NCI-H2196 (cell line): ENCODE data around the gene CTAG1A.
"Not testable (repeated sequence)": the region's sequence is repeated elsewhere in the genome, so short reads cannot be mapped to it uniquely, and the experiment has no call there.

Source experiments
- DNase-seq: peaks from one replicate; lab custom pipeline; 2025; ENCODE audit not compliant: unreplicated experiment; lab: John Stamatoyannopoulos, UW

The CTAG1A gene

GRCh38 chrX:154611146-154611545 is 26.2 kb downstream of the CTAG1A start:
- not testable (repeated sequence) for DNase-seq

GRCh38 chrX:154613586-154613985 is 28.7 kb downstream of the CTAG1A start:
- DNase-seq = not testable (repeated sequence)

DNA sequence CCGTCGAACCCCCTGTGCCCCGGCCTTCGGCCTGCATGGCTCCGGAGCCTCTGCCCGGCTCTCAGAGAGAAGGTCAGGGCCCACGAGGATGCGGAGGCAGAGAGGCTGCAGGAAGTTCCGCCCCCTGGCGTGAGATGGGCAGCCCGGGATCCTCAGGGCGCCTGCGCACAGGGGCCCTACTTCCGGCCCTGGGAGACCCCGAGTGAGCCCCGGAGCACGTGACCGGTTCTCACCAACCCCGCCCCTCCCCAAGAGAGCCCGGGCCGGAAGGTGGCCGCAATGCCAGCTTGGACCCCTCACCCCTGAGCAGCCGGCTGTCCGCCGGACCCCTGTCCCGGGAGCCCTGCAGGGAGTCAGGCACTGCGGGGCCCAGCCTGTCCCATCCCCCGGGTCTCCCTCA is 34.2 kb downstream of the CTAG1A start, which contains the start of gene CTAG1B:
Gene CTAG1B, minus strand, starts transcription at position 101 of the 400 bp plus-strand sequence. Its CDS starts 64 bp downstream, at position 37.
- not testable (repeated sequence) for DNase-seq

DNA sequence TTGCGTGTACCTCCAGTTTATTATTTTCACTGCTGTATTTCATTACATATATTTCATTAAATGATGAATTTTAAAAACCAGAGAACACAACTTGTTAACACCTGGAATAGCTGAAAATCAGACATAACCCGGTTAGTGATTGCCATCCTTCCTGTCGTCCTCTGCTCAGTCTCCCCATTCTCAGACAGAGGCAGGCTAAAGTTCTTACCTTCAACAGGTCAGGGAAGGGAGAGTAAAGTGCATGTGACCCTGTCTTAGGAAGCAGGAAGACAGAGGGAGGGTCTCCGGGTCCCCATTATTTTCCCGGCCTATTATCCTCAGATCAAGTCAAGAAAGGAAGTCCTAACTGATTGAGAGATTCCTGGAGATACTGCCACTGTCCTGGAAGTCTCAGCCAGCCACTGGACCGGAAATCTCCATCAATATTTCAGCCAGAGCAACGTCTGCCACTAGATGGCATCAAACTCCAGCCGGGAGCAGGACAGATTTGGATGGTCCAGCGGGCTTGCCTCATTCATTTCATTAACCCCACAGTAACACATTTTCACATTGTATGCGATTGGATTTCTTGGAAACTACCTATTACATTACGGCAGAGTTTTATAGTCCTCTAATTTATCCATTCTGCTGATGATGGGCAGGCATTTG is 36.0 kb downstream of the CTAG1A start:
- DNase-seq = not testable (repeated sequence)

GRCh38 chrX:154628960-154629359 is 44.0 kb downstream of the CTAG1A start:
- not testable (repeated sequence) for DNase-seq

GRCh38 chrX:154630949-154631348 is 46.0 kb downstream of the CTAG1A start:
- not testable (repeated sequence) for DNase-seq

DNA sequence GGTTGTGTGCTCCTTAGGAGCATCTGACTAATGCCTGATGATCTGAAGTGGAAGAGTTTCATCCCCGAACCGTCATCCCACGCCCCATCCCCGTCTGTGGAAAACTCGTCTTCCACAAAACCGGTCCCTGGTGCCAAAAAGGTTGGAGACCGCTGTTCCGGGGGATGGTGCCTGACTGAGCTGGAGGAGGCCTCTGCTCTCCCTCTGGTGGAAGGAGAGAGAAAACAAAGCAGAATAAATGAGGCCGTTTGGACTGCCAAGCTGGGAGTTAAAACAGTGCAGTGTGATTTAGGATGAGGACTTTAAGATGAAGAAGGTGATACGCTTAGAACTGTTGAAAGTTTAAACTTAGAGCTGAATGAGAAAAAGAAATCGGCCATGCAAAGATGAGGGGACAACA is 48.7 kb downstream of the CTAG1A start:
- not testable (repeated sequence) for DNase-seq
